Stimulated activated CD4-positive, alpha-beta T cell treated with anti-CD3 and anti-CD28 coated beads, Interleukin-12 subunit alpha, Interleukin-12 subunit beta, amount 100 ng/mL, for 24 hours (primary cell): ENCODE results near the gene ZEB2.

Source experiments
- DNase-seq, 2 experiments: peaks; one replicate each; pipeline ENCODE4 v3.0.0-alpha.2; 2020; ENCODE audit warnings: low read depth in 2 of 2

Gene ZEB2

GRCh38 chr2:144519934-144520731 lies at the start of gene ZEB2:
ZEB2 (minus strand) TSS chr2:144520119; CDS start chr2:144517350, 2,769 bp downstream.
- no peak for DNase-seq

GRCh38 chr2:144567745-144568144 lies 47.8 kb upstream of the ZEB2 start:
- DNase-seq, result no peak

GRCh38 chr2:144566448-144566847 lies 46.5 kb upstream of the ZEB2 start:
- no peak for DNase-seq

- no peak for DNase-seq
Measured at GRCh38 chr2:144560251-144560650, 40.3 kb upstream of the ZEB2 start.

GRCh38 chr2:144559681-144560080 lies 39.8 kb upstream of the ZEB2 start:
- no peak for DNase-seq

- no peak for DNase-seq
Measured at GRCh38 chr2:144559242-144559641, 39.3 kb upstream of the ZEB2 start.

GRCh38 chr2:144554492-144555210 lies 34.7 kb upstream of the ZEB2 start:
- no peak for DNase-seq

GRCh38 chr2:144553379-144553778 lies 33.5 kb upstream of the ZEB2 start:
- DNase-seq, result no peak

- no peak for DNase-seq
Measured at GRCh38 chr2:144552821-144553220, 32.9 kb upstream of the ZEB2 start.

GRCh38 chr2:144550911-144551310 lies 31.0 kb upstream of the ZEB2 start:
- no peak for DNase-seq

- no peak for DNase-seq
Measured at GRCh38 chr2:144550084-144550483, 30.2 kb upstream of the ZEB2 start.

GRCh38 chr2:144548532-144549191 lies 28.7 kb upstream of the ZEB2 start:
- DNase-seq, result no peak

- DNase-seq, result no peak
Measured at GRCh38 chr2:144548088-144548487, 28.2 kb upstream of the ZEB2 start.

GRCh38 chr2:144547494-144547893 lies 27.6 kb upstream of the ZEB2 start:
- DNase-seq, result no peak

- no peak for DNase-seq
Measured at GRCh38 chr2:144546933-144547332, 27.0 kb upstream of the ZEB2 start.

- DNase-seq, result no peak
Measured at GRCh38 chr2:144545787-144546186, 25.9 kb upstream of the ZEB2 start.

GRCh38 chr2:144544053-144544452 lies 24.1 kb upstream of the ZEB2 start:
- no peak for DNase-seq

- no peak for DNase-seq
Measured at GRCh38 chr2:144541396-144541795, 21.5 kb upstream of the ZEB2 start.

GRCh38 chr2:144539289-144539782 lies 19.4 kb upstream of the ZEB2 start:
- no peak for DNase-seq

GRCh38 chr2:144535300-144535699 lies 15.4 kb upstream of the ZEB2 start:
- DNase-seq, result no peak

GRCh38 chr2:144533221-144533620 lies 13.3 kb upstream of the ZEB2 start:
- no peak for DNase-seq

GRCh38 chr2:144530596-144530995 lies 10.7 kb upstream of the ZEB2 start:
- DNase-seq, result no peak
